COLO668 (cell line): Measurements from ENCODE around the gene ESRRA.

Source experiments
- DNase-seq: peaks from one replicate; lab custom pipeline; 2025; ENCODE audit not compliant: unreplicated experiment; lab: John Stamatoyannopoulos, UW

Gene ESRRA

GRCh38 chr11:64269540-64270220, 35.6 kb upstream of the ESRRA start:
- peak; percentile 97 for DNase-seq

- DNase-seq: no peak
Observed at GRCh38 chr11:64275031-64275800, 30.1 kb upstream of the ESRRA start.

GRCh38 chr11:64275841-64276240, 29.5 kb upstream of the ESRRA start:
- no peak for DNase-seq

GRCh38 chr11:64276653-64277431, 28.5 kb upstream of the ESRRA start:
- DNase-seq: no peak

- no peak for DNase-seq
Observed at GRCh38 chr11:64278576-64279190, 26.6 kb upstream of the ESRRA start.

- DNase-seq: no peak
Observed at GRCh38 chr11:64281957-64282770, 23.2 kb upstream of the ESRRA start.

- DNase-seq: no peak
Observed at GRCh38 chr11:64283092-64283491, 22.2 kb upstream of the ESRRA start.

GRCh38 chr11:64284048-64284961, 21.0 kb upstream of the ESRRA start, which contains the start of gene BAD:
BAD (minus strand) TSS chr11:64284665; CDS start chr11:64284368, 297 bp downstream.
- DNase-seq: peak; percentile 94

- DNase-seq: peak; percentile 91
Observed at GRCh38 chr11:64284962-64285884, 20.1 kb upstream of the ESRRA start, which contains the start of gene GPR137. GPR137 (plus strand) TSS chr11:64285848; CDS start chr11:64286525, 677 bp downstream.

- DNase-seq: peak; percentile 71
Observed at GRCh38 chr11:64285885-64286800, 19.2 kb upstream of the ESRRA start.

- DNase-seq: no peak
Observed at GRCh38 chr11:64286801-64287159, 18.5 kb upstream of the ESRRA start.

GRCh38 chr11:64287676-64288352, 17.5 kb upstream of the ESRRA start:
- DNase-seq: no peak

- DNase-seq: no peak
Observed at GRCh38 chr11:64288353-64288750, 17.0 kb upstream of the ESRRA start.

- no peak for DNase-seq
Observed at GRCh38 chr11:64289002-64289564, 16.2 kb upstream of the ESRRA start.

GRCh38 chr11:64290352-64291261, 14.7 kb upstream of the ESRRA start:
- DNase-seq: no peak
